NCI-H1105 (cell line): ENCODE data around the gene SMIM36.
"Not testable (repeated sequence)": the region's sequence is repeated elsewhere in the genome, so short reads cannot be mapped to it uniquely, and the experiment has no call there.

Experiments used
- DNase-seq: peaks from one replicate; lab custom pipeline; 2025; lab: John Stamatoyannopoulos, UW

SMIM36 gene

GRCh38 chr17:55413825-55414489 is 97.3 kb downstream of the SMIM36 start:
- no peak for DNase-seq

- DNase-seq: no peak
These were observed 99.8 kb downstream of the SMIM36 start for GRCh38 chr17:55411463-55411855.

GRCh38 chr17:55410722-55411462 is 100.4 kb downstream of the SMIM36 start:
- DNase-seq: no peak

GRCh38 chr17:55409030-55409800 is 102.0 kb downstream of the SMIM36 start:
- no peak for DNase-seq

- DNase-seq: no peak
These were observed 103.3 kb downstream of the SMIM36 start for GRCh38 chr17:55407641-55408566.

GRCh38 chr17:55405600-55405999 is 105.7 kb downstream of the SMIM36 start:
- no peak for DNase-seq

- not testable (repeated sequence) for DNase-seq
These were observed 107.1 kb downstream of the SMIM36 start for GRCh38 chr17:55404197-55404596.

GRCh38 chr17:55402374-55402773 is 108.9 kb downstream of the SMIM36 start:
- DNase-seq: no peak
